Osteocyte (in vitro differentiated cells): Measurements from ENCODE around the gene DNAH14. TPM values are rescaled to one million over a fixed set of nuclear protein-coding genes. Genes with fewer than 3 reads are reported as not detected.

Source experiments
- DNase-seq: peaks from one replicate; pipeline ENCODE4 v3.0.0; 2021; ENCODE audit warnings: mixed read lengths; ENCODE audit not compliant: unreplicated experiment; ENCODE audit errors: extremely low spot score
- H3K27ac Mint-ChIP-seq: one replicate; pipeline ENCODE4 v1.8.0; 2021; ENCODE audit warnings: mild to moderate bottlenecking, mixed read lengths; ENCODE audit not compliant: unreplicated experiment
- H3K27me3 Mint-ChIP-seq: one replicate; pipeline ENCODE4 v1.8.0; 2021; ENCODE audit warnings: mixed read lengths; ENCODE audit not compliant: unreplicated experiment
- H3K36me3 Mint-ChIP-seq: one replicate; pipeline ENCODE4 v1.8.0; 2021; ENCODE audit warnings: mixed read lengths; ENCODE audit not compliant: unreplicated experiment
- H3K4me1 Mint-ChIP-seq: one replicate; pipeline ENCODE4 v1.8.0; 2021; ENCODE audit warnings: mixed read lengths; ENCODE audit not compliant: unreplicated experiment
- H3K4me3 Mint-ChIP-seq: one replicate; pipeline ENCODE4 v1.8.0; 2021; ENCODE audit warnings: mild to moderate bottlenecking, moderate library complexity, mixed read lengths; ENCODE audit not compliant: unreplicated experiment
- H3K9me3 Mint-ChIP-seq: one replicate; pipeline ENCODE4 v1.8.0; 2021; ENCODE audit warnings: mixed read lengths; ENCODE audit not compliant: unreplicated experiment
- total RNA-seq: library from RNA; stranded (reverse); gene quantifications from 2 replicates; pipeline ENCODE4 v1.2.1, GENCODE V29; 2021
- TF ChIP-seq, protein P1 (sequence below): fragments of 200-600 bp; sonication (generic); IDR thresholded peaks from 2 replicates; pipeline ENCODE4 v1.5.0; 2021; ENCODE audit warnings: antibody characterized with exemption, mild to moderate bottlenecking, moderate library complexity

Gene DNAH14
- total RNA-seq, 1 donor from 2014 or later, result 14.3 TPM

DNA sequence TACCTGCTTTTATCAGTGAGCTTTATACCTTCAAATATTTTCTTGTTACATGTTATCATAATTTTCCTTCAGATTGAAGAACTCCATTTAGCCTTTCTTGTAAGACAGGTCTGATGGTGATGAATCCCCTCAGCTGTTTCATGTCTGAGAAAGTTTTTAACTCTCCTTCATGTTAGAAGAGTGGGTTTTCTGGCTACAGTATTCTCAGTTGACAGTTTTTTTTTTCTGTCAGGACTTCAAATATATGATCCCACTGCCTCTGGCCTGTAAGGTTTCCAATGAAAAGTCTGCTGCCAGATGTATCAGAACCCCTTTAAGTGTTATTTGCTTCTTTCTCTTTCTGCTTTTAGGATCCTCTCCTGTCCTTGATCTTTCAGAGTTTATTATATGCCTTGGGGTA lies 250.2 kb downstream of the DNAH14 start:
- Mint-ChIP-seq H3K9me3 (peaks cover 40% of the 10 kb centered on the region), H3K27me3 (no peaks in the 10 kb centered on the region), H3K27ac (no peak overlapping the region), H3K4me3 (no peak overlapping the region), H3K4me1 (no peaks in the 10 kb centered on the region), H3K36me3 (no peaks in the 10 kb centered on the region)
- no peak for DNase-seq
- TF ChIP-seq, protein P1, sequence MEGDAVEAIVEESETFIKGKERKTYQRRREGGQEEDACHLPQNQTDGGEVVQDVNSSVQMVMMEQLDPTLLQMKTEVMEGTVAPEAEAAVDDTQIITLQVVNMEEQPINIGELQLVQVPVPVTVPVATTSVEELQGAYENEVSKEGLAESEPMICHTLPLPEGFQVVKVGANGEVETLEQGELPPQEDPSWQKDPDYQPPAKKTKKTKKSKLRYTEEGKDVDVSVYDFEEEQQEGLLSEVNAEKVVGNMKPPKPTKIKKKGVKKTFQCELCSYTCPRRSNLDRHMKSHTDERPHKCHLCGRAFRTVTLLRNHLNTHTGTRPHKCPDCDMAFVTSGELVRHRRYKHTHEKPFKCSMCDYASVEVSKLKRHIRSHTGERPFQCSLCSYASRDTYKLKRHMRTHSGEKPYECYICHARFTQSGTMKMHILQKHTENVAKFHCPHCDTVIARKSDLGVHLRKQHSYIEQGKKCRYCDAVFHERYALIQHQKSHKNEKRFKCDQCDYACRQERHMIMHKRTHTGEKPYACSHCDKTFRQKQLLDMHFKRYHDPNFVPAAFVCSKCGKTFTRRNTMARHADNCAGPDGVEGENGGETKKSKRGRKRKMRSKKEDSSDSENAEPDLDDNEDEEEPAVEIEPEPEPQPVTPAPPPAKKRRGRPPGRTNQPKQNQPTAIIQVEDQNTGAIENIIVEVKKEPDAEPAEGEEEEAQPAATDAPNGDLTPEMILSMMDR, result no peak

DNA sequence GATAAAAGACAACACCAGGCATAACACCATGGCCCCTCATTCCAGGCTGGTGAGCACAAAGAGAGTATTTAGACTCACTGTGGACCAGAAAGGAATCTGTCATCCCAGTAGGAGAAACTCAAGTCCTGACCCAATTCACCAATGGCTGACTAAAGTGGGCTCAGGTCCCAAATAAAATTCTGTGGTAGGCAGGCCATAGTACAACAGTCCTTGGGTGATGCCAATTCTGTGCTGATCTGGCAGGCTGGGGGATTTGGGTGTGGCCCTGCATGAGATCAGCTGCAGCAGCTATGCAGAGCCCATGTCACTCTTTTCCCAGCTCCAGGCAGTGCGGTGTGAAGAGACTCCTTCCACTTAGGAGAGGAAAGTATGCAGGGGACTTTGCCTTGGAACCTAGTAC lies 253.2 kb downstream of the DNAH14 start:
- Mint-ChIP-seq H3K4me3 (no peak overlapping the region), H3K4me1 (no peaks in the 10 kb centered on the region), H3K27ac (no peak overlapping the region), H3K9me3 (peaks cover 23% of the 10 kb centered on the region), H3K27me3 (no peaks in the 10 kb centered on the region), H3K36me3 (no peaks in the 10 kb centered on the region)
- DNase-seq, result no peak
- TF ChIP-seq, protein P1, result no peak

DNA sequence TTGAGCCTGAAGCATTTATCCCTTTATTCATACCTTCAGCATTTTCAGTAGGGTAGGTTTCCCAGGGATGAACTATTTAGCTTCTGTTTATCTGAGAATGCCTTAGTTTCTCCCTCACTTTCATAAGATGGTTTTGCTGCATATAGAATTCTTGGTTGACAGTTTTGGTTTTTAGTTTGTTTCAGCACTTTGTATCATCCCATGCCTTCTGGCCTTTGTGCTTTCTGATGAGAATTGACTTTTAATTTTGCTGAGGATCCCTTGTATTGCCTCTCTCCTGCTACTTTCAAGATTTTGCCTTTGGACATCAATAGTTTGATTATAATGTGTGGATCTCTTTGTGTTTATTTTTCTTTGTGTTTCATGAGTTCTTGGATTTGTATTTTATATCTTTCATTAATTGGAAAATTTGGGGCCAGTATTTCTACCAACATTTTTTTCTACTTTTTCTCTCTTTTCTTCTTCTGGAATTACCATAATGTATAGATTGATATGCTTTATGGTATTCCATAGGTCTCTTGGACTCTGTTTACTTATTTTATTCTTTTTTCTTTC lies 261.8 kb downstream of the DNAH14 start:
- Mint-ChIP-seq H3K36me3 (peaks cover 7% of the 10 kb centered on the region), H3K4me1 (no peaks in the 10 kb centered on the region), H3K9me3 (peaks cover 39% of the 10 kb centered on the region), H3K27me3 (no peaks in the 10 kb centered on the region), H3K27ac (no peak overlapping the region), H3K4me3 (no peak overlapping the region)
- TF ChIP-seq, protein P1, result no peak
- DNase-seq, result no peak

DNA sequence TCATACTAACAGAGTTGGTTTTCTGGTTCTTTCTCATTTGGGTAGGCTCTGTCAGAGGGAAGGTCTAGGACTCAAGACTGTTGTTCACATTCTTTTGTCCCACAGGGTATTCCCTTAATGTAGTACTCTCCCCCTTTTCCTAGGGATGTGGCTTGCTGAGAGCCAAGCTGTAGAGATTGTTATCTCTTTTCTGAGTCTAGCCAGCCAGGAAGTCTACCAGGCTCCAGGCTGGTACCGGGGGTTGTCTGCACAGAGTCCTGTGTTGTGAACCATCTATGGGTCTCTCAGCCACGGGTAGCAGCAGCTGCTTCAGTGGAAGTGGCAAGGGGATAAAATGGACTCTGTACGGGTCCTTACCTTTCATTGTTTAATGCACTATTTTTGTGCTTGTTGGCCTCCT lies 272.0 kb downstream of the DNAH14 start:
- DNase-seq, result no peak

DNA sequence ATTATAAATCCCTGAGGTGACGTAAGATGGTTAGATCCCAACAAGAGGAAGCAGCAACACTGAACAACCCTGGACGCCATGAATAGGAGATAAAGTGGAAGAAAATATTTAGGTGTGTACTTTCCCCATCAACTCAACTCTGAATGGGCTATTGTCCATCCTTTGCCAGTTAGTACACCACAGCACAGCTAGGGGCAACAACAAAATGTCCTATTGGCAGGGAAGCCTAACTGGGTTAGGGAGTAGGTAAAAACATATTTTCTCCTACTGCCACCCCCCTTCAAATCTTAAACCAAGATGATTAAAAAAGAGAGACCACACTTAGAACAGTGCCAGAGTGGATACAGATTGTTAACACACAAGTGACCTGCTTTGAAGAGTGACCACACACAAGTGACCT lies 278.3 kb downstream of the DNAH14 start:
- TF ChIP-seq, protein P1, result no peak
- Mint-ChIP-seq H3K9me3 (no peaks in the 10 kb centered on the region), H3K27me3 (no peaks in the 10 kb centered on the region), H3K27ac (no peak overlapping the region), H3K4me3 (no peak overlapping the region), H3K36me3 (no peaks in the 10 kb centered on the region), H3K4me1 (no peaks in the 10 kb centered on the region)
- no peak for DNase-seq

More for the DNA sequence above, 272.0 kb downstream of the DNAH14 start:
- Mint-ChIP-seq H3K4me1 (no peaks in the 10 kb centered on the region), H3K27ac (no peak overlapping the region), H3K4me3 (no peak overlapping the region), H3K36me3 (no peaks in the 10 kb centered on the region), H3K9me3 (peaks cover 19% of the 10 kb centered on the region), H3K27me3 (no peaks in the 10 kb centered on the region)
- TF ChIP-seq, protein P1, result no peak
